DOHH2 (cell line): ENCODE results near the gene BTBD6.

ENCODE experiments used
- H3F3A ChIP-seq: fragments of 200-600 bp; sonication (generic), shearing (Covaris generic); 2 replicates; pipeline ENCODE4 v1.6.0; 2016; ENCODE audit warnings: antibody characterized with exemption, mild to moderate bottlenecking; ENCODE audit not compliant: control insufficient read depth, insufficient read depth
- H3K27ac ChIP-seq: fragments of 200-600 bp; sonication (generic); 2 replicates; pipeline ENCODE4 v1.5.1; 2014; ENCODE audit warnings: low read depth, mild to moderate bottlenecking, low read length, moderate library complexity
- H3K27me3 ChIP-seq: fragments of 200-600 bp; sonication (generic); 2 replicates; pipeline ENCODE4 v1.6.1; 2014; ENCODE audit warnings: mild to moderate bottlenecking, low read length, mixed read lengths; ENCODE audit not compliant: control insufficient read depth
- H3K36me3 ChIP-seq: fragments of 200-600 bp; sonication (generic); 2 replicates; pipeline ENCODE4 v1.6.1; 2014; ENCODE audit warnings: mild to moderate bottlenecking, low read length, moderate library complexity, mixed read lengths; ENCODE audit not compliant: control insufficient read depth
- H3K4me1 ChIP-seq: fragments of 200-600 bp; sonication (generic); 2 replicates; pipeline ENCODE4 v1.6.1; 2014; ENCODE audit warnings: mild to moderate bottlenecking, low read length, mixed read lengths; ENCODE audit not compliant: control insufficient read depth
- H3K4me2 ChIP-seq: fragments of 200-600 bp; sonication (generic); 2 replicates; pipeline ENCODE4 v1.6.0; 2014; ENCODE audit warnings: mild to moderate bottlenecking, low read length, moderate library complexity
- H3K4me3 ChIP-seq: fragments of 200-600 bp; sonication (generic); 2 replicates; pipeline ENCODE4 v1.5.1; 2014; ENCODE audit warnings: mild to moderate bottlenecking, low read length, mixed read lengths
- H3K79me2 ChIP-seq: fragments of 200-600 bp; sonication (generic); 2 replicates; pipeline ENCODE4 v1.6.1; 2014; ENCODE audit warnings: mild to moderate bottlenecking, low read length, mixed read lengths; ENCODE audit not compliant: control insufficient read depth
- H3K9me2 ChIP-seq: fragments of 200-600 bp; sonication (generic); replicated peaks from 2 replicates; pipeline ENCODE4 v1.6.1; 2014; ENCODE audit warnings: mild to moderate bottlenecking, low read length, mixed read lengths; ENCODE audit not compliant: control insufficient read depth
- H3K9me3 ChIP-seq: fragments of 200-600 bp; sonication (generic); 2 replicates; pipeline ENCODE4 v1.6.1; 2014; ENCODE audit warnings: antibody characterized with exemption, low read length, mixed read lengths; ENCODE audit not compliant: control insufficient read depth, insufficient read depth
- H4K20me1 ChIP-seq: fragments of 200-600 bp; sonication (generic); 2 replicates; pipeline ENCODE4 v1.6.0; 2014; ENCODE audit warnings: low read depth, mild to moderate bottlenecking, antibody characterized with exemption, low read length, moderate library complexity; ENCODE audit not compliant: control insufficient read depth, insufficient read depth
- EZH2phosphoT487 ChIP-seq: fragments of 200-600 bp; sonication (generic); IDR thresholded peaks from 2 replicates; pipeline ENCODE4 v1.6.1; 2017; ENCODE audit warnings: borderline replicate concordance, mild to moderate bottlenecking, antibody characterized with exemption, low read length, moderate library complexity, mixed read lengths
- TF ChIP-seq, protein P1 (sequence below): fragments of 200-600 bp; sonication (generic); IDR thresholded peaks from one replicate; pipeline ENCODE4 v1.5.1; 2014; ENCODE audit warnings: antibody characterized with exemption, mild to moderate bottlenecking, low read depth, low read length; ENCODE audit not compliant: poor library complexity, severe bottlenecking

The BTBD6 gene

DNA sequence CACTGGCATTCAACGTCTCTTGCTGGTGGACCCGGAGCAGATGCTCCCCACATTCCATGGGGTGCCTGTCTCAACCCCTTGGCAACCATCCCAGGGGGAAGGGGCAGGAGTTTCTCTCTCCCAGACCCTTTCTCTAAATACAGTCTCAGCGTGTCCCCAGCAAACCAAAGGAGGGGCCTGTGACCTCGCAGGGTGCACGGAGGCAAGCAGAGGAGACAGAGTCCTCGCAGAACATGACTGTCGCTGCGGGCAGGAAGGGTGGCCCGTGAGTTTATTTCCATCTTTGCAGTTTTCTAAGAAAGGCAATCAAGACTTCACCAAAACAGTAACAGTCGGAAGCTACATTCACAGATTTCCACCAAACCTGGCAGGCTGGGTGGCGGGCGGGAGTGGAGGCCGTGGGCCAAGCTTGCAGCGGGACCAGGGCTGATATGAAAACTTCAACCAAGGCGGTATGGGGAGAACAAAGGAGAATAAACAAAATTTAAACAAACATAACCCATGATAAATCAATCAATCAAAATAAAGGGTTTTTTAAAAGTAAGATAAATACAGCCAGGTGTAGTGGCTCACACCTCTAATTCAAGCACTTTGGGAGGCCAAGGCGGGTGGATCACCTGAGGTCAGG is 33.9 kb downstream of the BTBD6 start:
- H3K9me3 ChIP-seq, result no peaks in the 10 kb centered on the region
- no peak overlapping the region for H3K4me3 ChIP-seq
- no peaks in the 10 kb centered on the region for H3F3A ChIP-seq
- H3K27ac ChIP-seq, result no peak overlapping the region
- peaks cover 2% of the 10 kb centered on the region; the same call in 1 of the 2 replicates for H4K20me1 ChIP-seq
- H3K4me2 ChIP-seq, result no peak overlapping the region
- H3K36me3 ChIP-seq, result no peaks in the 10 kb centered on the region
- no peaks in the 10 kb centered on the region for H3K9me2 ChIP-seq
- no peaks in the 10 kb centered on the region for H3K27me3 ChIP-seq
- H3K79me2 ChIP-seq, result peaks cover 6% of the 10 kb centered on the region
- H3K4me1 ChIP-seq, result peaks cover 7% of the 10 kb centered on the region; the same call in 1 of the 2 replicates
- no peak for TF ChIP-seq EZH2phosphoT487
- TF ChIP-seq, protein P1, sequence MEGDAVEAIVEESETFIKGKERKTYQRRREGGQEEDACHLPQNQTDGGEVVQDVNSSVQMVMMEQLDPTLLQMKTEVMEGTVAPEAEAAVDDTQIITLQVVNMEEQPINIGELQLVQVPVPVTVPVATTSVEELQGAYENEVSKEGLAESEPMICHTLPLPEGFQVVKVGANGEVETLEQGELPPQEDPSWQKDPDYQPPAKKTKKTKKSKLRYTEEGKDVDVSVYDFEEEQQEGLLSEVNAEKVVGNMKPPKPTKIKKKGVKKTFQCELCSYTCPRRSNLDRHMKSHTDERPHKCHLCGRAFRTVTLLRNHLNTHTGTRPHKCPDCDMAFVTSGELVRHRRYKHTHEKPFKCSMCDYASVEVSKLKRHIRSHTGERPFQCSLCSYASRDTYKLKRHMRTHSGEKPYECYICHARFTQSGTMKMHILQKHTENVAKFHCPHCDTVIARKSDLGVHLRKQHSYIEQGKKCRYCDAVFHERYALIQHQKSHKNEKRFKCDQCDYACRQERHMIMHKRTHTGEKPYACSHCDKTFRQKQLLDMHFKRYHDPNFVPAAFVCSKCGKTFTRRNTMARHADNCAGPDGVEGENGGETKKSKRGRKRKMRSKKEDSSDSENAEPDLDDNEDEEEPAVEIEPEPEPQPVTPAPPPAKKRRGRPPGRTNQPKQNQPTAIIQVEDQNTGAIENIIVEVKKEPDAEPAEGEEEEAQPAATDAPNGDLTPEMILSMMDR, result no peak

DNA sequence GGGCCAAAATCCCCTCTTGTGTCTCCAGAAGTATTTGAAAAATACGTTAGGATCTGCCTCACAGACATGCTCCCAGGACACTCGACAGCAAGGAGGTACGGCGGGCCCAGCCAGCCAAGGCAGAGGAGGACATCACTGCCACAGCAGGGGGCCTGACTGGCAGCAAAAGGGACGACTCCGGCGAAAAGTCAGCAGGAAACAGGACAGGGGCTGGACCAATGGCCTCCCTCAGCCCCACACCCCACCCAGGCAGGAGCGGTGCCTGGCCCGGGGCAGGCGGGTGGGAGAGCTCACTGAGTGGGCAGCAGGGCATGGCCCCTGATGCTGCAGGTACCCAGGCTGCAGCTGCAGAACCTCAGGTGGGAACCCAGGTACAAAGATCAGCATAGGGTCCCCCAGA is 34.7 kb downstream of the BTBD6 start:
- no peaks in the 10 kb centered on the region for H3K27me3 ChIP-seq

DNA sequence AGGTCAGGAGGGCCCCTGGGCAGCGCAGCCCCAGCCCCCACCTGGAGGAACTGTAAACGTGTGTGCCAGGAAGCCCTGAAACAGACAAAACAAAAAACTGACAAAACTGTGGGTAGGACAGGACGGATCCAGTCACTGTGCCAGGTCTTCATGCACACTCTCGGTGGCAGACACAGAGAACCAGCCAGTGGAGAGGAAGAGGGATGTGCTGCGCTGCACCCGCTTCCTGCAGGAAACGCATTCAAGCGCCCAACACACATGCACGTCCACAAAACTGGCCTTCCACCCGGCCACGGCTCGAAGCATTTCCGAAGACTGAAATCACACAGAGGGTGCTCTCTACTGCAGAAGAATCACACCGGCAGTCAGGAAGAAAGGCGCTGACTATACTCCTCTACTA is 35.6 kb downstream of the BTBD6 start:
- H3K79me2 ChIP-seq, result peaks cover 8% of the 10 kb centered on the region
- TF ChIP-seq, protein P1, result no peak
- TF ChIP-seq EZH2phosphoT487, result no peak
- H3K4me3 ChIP-seq, result no peak overlapping the region
- H4K20me1 ChIP-seq, result peaks cover 2% of the 10 kb centered on the region; the same call in 1 of the 2 replicates
- no peak overlapping the region for H3K4me2 ChIP-seq
- no peaks in the 10 kb centered on the region for H3K9me3 ChIP-seq
- no peaks in the 10 kb centered on the region for H3K36me3 ChIP-seq
- peaks cover 7% of the 10 kb centered on the region; the same call in 1 of the 2 replicates for H3K4me1 ChIP-seq
- H3K27ac ChIP-seq, result no peak overlapping the region
- H3K27me3 ChIP-seq, result no peaks in the 10 kb centered on the region
- no peaks in the 10 kb centered on the region for H3K9me2 ChIP-seq
- H3F3A ChIP-seq, result no peaks in the 10 kb centered on the region

More for the DNA sequence above, 34.7 kb downstream of the BTBD6 start:
- no peaks in the 10 kb centered on the region for H3F3A ChIP-seq
- peaks cover 8% of the 10 kb centered on the region for H3K79me2 ChIP-seq
- TF ChIP-seq EZH2phosphoT487, result no peak
- TF ChIP-seq, protein P1, result no peak
- H3K9me2 ChIP-seq, result no peaks in the 10 kb centered on the region
- no peaks in the 10 kb centered on the region for H3K9me3 ChIP-seq
- peaks cover 7% of the 10 kb centered on the region; the same call in 1 of the 2 replicates for H3K4me1 ChIP-seq
- H4K20me1 ChIP-seq, result peaks cover 2% of the 10 kb centered on the region; the same call in 1 of the 2 replicates
- no peak overlapping the region for H3K27ac ChIP-seq
- H3K4me3 ChIP-seq, result no peak overlapping the region
- H3K36me3 ChIP-seq, result no peaks in the 10 kb centered on the region
- H3K4me2 ChIP-seq, result no peak overlapping the region
